NCI-H524 treated with DMSO at 0.1 percent for 48 hours (cell line): ENCODE results near the gene MAPK11.
A peak's percentile ranks its signal among the peaks of the same experiment; 100 is the strongest.
"Not testable (repeated sequence)": the region's sequence is repeated elsewhere in the genome, so short reads cannot be mapped to it uniquely, and the experiment has no call there.

ENCODE experiments used
- DNase-seq: peaks from one replicate; lab custom pipeline; 2025; lab: John Stamatoyannopoulos, UW

The MAPK11 gene

DNA sequence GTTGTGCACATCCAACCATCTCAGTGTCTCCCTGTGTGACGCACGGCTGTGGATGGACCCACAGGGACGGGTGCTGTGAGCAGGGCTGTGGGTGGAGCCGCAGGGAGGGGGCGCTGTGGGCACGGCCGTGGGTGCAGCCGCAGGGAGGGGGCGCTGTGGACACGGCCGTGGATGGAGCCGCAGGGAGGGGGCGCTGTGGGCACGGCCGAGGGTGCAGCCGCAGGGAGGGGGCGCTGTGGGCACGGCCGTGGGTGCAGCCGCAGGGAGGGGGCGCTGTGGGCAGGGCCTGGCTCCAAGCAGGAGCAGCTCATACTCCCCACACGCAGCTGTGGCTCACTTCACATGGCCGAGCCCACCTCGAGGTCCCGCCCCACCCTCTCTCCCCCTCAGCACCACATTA, 6.0 kb upstream of the MAPK11 start:
- no peak for DNase-seq

DNA sequence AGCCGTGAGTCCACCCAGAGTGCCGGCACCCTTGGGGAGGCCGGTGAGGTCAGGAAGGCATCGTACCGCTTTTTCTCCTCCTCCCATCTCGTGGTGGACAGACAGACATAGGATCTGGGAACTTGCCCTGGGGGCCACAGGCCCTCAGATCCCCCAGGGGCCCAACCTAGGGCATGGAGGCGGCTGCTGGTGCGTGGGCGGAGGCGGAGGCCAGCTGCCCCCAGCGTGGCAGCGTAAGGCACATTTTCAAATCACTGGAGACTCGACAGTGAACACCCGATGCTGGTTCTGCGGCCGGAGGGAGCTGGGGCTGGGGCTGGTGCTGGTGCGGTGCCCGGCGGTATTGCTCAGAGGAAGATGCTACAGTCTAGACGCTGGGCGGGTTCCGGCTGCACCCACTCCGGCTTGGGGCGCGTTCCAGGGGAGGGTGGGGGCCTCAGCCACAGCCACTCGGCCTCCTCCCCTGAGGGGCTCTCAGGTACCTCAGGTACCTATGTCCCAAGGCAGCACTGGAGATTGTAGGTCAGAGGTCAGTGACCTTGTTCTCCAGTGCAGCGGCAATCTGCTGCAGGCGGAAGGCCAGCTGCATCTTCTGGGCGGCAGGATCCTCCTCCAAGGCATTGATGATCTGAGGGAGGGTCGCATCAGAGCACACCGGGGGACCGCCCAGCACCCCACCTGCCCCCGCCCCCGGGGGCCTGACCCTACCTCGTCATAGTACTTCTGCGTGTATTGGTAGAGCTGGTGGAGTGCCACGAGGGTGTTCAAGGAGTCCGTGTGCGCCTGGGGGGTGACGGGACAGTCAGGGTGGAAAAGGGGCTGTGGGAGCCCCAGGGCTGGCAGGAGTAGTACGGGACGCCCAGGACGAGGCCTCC, 5.2 kb upstream of the MAPK11 start:
- DNase-seq = no peak

DNA sequence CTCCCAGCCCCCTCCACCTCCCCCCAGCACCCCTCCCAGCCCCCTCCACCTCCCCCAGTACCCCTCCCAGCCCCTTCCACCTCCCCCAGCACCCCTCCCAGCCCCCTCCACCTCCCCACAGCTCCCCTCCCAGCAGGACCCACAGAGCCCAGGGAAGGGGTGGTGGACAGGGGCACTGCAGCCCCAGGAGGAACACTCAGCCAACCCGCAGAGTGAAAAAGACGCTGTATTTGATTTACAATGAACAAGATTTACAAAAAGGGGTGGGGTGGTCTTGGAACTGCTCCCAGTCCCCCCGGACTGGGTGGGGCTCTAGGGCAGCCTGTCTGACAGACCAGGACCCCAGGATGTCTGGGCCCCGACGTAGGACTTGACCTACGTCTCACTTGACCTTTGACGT, 4.6 kb upstream of the MAPK11 start:
- DNase-seq = no peak

DNA sequence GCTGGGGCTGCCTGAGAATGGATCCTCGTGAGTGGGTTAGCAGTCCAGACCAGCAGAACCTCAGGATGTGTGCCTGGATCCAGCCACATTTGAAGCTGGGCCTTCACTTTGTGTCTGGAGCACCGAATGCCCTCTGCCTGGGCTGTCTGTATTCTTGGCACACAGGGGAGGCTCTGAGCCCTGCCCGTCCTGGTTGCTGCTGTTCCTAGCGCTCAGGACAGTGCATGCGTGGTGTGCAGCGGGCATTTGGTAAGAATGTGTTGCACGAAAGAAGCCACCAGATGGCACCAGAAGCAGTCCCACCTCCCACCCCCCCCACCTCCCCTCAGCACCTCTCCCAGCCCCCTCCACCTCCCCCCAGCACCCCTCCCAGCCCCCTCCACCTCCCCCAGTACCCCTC, 4.1 kb upstream of the MAPK11 start:
- DNase-seq = no peak

DNA sequence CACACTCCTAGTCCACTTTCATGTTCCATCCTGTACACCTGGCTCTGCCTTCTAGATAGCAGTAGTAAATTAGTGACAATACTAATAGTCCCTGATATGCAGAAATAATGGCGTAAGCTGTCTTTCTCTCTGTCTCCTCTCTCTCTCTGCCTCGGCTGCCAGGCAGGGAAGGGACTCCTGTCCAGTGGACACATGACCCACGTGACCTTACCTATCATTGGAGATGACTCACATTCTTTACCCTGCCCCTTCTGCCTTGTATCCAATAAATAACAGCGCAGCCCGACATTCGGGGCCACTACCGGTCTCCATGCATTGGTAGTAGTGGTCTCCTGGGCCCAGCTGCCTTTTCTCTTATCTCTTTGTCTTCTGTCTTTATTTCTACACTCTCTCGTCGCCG, 3.6 kb upstream of the MAPK11 start:
- not testable (repeated sequence) for DNase-seq

DNA sequence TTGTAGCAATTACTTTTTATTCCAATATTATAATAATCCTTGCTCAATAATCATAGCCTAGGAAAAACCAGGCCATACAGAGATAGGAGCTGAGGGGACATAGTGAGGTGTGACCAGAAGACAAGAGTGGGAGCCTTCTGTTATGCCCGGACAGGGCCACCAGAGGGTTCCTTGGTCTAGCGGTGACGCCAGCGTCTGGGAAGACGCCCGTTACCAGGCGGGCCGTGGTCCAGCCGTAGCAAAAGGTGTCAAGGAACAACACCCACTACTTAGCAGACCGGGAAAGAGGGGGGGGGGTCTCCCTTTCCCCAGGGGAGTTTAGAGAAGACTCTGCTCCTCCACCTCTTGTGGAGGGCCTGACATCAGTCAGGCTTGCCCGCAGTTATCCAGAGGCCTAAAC, 3.2 kb upstream of the MAPK11 start:
- DNase-seq = not testable (repeated sequence)

DNA sequence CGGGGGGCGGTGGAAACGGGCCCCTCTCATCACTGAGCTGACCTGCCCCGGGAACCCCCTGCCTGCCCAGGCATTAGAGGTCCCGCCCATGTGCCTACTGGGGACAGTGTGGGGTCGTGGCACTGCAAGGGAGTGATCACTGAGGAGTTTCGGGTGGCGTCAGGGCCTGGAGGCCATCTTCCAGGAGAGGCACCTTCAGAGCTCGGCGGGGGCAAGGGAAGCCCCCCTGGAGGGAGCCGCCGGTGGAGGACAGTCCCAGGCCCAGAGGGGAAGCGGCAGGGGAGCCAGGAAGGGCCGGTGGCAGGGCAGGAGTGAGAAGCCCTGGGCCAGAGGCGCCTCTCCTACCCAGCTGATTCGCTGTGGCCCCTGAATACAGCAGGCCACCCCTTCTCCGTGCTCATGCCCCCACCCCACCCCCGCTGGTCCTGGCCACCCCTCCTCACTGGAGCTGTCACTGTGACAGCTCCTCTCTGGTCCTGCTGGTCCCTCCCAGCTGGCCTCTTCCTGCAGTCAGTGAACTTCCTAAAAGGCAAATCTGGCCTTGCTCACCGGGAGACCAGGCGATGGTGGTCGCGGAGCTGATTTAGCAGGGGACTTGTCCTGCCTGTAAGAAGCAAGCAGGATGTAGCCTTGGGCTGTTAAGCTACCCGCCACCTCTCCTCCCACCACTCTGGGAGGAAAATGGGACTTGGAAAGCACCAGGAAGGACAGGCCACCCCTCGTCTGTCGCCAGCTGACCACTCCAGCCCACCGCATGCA, 2.0 kb upstream of the MAPK11 start:
- DNase-seq = no peak

DNA sequence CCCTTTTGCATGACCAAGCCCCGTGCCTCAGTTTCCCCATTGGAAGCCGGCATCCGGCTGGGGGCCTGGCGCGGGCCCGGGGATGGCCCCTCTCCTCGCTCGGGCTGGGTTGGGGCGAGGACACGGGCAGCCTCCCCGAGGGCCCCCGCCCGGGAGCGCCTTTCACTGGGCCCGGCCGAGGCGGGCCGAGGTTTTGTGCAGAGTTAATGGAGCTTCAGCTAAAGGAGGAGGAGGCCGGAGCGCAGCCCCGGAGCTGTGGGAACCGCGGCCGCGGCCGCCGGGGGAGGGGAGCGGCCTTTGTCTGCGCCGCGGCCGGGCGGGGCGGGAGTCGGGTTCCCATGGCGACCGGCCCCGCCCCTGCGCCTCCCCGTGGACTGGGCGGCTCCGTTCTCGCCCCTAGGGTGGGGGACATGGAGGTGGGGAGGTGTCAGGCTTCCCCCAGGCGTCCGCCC, 1.4 kb upstream of the MAPK11 start:
- DNase-seq = peak; percentile 12

DNA sequence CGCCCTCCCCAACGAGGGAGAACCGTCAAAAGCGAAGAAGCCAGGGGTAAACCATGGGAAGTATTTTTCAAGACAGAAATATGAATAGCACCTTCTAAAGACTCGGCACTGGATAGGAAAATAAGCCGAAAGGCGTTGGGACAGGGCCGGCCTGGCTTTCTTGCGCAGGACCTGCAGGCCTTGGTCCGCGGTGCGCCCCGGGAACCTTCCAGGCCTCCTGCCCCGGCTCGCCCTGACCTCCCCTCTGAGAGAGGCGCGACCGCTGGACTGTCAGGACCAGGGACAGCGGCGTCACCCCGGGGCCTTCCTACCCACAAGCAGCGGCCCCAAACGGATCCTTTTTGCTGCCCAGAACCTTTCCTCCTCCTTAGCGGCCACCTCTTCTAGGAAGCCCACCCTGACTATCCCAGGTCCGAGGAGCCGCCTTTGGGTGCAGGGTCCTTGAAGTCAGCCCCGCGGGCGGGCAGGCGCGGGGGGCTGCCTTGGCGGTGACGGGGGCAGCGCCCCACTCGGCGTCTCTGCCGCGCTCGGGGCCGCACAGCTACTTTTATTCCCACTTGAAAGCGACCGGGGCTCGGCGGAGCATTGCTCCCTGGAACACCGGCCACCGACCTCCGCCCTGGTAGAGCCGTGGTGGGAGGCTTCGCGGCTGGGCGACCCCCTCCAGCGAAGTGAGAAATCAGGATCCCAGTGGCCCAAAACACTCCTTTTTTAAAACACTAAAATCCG, 650 bp upstream of the MAPK11 start:
- DNase-seq = no peak

DNA sequence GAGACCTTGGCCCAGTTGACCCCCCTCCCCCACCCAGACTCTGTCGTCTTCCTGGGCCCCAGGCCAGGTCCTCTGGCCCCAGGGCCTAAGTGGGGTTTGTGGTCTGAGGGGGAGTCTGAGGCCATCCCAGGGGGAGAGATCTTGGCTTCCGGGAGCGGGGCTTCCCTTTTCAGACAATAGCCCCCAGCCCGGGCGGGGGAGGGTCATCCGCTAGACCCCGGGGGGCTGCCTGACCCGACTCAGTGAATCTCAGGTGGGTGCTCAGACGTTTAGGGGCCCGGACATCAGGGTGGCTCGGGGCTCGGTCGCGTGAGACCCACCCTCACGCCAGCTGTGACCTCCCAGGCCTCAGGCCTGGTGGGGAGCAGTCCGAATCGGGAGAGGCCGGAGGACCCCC, 609 bp downstream of the MAPK11 start:
- no peak for DNase-seq

DNA sequence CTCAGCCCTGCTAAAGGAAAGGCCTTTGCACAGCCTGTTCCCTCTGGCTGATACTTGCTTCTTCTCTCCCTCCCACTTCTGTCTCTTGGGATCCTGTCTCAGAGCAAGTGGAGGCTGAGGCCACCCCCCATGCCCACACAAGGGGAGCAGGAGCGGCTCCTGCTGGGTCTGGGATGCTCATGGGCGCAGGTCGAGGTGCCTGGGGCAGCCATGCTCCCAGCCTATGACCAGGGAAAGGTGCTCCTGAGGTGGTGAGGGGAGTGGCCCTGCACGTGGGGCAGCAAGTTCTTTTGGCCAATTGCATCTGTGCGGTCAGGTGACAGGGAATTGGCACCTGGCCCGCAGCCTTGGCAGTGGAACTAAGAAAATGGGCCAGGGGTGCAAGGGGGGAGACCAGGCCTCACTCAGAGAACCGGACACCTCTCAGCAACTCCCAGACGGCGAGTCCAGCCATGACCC, 1.5 kb downstream of the MAPK11 start:
- no peak for DNase-seq

DNA sequence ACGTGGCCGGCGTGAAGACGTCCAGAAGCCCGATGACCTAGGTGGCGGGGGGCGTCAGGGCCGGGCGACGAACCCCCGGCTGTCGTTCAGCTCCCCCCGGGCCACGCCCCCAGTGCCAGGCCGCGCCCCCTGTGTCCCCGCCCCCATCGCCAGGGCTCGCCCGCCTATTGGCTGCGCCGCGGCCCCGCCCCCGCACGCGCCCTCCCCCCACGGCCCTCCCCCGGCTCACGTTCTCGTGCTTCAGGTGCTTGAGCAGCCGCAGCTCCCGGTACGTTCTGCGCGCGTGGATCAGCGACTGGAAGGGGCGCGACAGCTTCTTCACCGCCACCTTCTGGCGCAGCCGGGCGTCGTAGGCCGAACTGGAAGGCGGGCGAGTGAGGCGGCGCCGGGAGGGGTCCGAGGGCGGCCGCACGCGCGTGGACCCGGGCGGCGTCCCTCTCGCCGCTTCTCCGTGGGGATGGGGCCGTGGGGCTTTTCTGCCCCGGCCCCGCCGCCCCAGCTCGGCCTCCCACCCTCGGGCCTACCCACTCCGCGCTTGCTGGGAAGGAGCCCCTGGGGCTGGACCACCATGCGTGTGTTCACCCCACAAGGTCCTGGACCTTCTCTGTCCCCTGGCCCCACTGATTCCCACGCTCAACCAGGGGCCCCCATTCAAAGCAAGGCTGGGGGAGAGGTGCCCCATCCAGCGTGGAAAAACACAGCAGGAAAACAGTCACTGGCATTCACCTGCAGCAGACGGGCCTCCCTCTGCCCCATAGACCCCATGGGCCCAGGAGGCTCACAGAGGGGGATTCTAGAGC, 2.4 kb downstream of the MAPK11 start:
- DNase-seq = no peak

DNA sequence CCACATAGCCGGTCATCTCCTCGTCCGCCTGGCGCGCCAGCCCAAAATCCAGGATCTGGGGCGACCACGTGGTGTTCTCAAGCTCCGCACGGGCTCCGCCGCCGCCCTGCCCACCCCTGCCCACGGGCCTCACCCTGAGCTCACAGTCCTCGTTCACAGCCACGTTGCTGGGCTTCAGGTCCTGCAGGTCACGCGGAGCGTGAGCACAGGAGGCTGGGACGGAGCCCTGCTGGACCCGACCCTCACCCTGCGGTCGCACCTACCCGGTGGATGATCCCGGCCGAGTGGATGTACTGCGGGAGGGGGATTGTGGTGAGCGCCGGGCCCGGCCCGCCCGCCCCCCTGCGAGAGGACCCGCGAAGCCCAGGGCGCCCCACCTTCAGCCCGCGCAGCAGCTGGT, 3.2 kb downstream of the MAPK11 start:
- DNase-seq = no peak

DNA sequence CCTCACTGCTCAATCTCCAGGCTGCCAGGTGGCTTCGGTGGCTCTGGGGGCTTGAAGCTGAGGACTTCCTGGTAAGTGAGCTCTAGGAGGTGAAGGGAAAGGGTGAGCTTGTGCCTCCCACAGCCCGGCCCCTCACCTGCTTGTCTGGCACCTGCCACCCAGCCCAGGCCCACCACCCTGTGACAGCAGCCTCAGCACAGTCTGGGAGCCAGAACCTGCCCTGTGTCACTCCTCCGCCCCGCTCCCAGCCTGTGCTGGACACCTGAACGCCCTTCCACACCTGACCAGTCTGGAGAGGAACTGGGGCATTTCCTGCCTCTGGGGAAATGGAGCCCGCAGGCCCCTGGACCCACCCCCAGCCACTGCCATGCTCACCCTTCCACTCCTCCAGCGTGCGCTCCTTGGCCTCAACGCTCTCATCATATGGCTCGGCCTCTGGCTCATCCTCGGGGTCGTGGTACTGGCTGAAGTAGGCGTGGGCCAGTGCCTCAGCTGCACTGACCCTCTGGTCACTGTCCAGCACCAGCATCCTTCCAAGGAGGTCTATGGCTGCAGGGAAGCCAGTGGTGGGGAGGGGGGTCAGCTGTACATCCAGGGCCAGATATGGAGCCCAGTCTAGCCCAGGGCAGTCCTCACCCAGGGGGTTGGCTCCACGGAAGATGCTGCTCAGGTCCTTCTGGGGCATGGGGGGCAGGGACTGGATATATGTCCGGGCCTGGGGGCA, 5.1 kb downstream of the MAPK11 start:
- no peak for DNase-seq

DNA sequence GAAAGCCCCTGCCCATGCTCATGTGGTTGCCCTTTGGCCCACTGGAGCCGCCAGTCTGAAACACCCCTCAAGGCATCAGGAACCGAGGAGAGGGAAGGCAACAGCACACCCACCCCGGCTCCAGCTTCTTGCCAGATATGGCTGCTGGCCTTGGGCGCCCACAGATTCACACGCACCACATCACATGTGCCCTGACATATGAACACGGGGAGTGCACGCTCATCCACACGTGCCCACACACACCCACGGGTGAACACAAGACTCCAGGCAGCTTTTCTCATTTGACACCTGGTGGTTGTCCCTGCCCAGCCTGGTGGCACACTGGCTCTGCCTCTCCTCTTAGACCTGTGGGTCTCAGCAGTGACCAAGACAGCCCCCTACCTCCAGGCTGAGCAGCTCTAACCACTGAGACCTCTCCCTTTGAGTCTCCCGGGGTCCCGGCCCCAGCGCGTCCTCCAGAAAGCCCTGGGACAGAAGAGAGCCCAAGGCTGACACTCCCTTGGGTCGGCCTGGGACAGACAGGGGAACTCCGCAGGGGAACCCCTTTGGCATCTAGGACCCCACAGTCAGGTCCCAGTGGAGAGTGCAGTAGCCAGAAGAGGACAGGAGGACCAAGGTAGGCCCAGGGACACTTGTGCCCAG, 6.0 kb downstream of the MAPK11 start:
- DNase-seq = no peak

DNA sequence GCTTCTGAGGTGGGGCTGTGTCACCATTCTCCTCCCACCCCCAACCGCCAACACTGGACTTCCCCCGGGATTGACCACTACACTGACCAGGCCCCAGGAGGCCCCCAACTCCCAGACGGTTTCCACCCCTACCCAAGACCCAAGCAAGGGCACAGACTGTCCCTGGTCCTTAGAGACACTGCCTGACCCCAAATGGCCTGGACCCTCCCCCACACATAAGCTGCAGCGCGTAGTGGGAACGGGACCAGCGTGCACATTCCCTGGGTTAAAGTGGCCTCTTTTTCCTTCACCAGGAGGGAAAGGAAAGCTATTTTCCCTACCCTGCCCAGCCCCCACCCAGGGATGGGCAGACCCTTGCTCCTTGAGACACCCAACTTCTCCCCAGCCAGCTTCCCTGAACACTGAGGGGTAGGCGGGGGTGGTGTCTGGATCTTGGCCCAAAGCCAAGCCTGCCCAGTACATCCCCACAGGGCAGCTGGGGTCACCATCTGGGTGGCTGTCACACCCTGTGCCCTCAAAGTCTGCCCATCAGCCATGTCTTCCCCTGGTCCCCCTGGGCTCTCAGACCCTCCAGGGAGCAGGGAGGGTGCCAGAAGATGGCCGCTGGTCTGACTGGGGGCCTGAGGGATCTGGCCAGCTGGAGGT, 7.1 kb downstream of the MAPK11 start:
- no peak for DNase-seq

DNA sequence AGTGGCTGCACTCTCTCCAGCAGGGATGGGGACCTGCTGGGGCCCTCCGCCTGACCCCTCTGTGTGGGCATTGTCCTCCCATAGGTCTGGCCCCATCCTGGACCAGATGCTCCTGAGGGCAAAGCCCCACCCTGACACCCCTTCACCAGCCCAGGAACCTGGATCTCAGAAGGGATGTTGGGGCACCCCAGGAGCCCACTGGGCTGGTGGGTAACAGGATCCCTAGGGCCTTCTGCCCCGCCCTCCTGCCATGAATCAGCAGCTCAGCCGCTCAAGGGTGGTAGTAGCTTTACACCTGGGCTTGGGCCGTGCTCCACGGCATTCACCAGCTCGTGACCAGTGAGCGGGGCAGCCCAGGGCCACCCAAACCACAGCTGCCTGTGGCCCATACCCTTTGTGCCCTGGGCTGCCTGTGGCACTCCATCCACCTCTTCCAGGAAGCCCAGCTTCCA, 7.7 kb downstream of the MAPK11 start:
- DNase-seq = no peak

DNA sequence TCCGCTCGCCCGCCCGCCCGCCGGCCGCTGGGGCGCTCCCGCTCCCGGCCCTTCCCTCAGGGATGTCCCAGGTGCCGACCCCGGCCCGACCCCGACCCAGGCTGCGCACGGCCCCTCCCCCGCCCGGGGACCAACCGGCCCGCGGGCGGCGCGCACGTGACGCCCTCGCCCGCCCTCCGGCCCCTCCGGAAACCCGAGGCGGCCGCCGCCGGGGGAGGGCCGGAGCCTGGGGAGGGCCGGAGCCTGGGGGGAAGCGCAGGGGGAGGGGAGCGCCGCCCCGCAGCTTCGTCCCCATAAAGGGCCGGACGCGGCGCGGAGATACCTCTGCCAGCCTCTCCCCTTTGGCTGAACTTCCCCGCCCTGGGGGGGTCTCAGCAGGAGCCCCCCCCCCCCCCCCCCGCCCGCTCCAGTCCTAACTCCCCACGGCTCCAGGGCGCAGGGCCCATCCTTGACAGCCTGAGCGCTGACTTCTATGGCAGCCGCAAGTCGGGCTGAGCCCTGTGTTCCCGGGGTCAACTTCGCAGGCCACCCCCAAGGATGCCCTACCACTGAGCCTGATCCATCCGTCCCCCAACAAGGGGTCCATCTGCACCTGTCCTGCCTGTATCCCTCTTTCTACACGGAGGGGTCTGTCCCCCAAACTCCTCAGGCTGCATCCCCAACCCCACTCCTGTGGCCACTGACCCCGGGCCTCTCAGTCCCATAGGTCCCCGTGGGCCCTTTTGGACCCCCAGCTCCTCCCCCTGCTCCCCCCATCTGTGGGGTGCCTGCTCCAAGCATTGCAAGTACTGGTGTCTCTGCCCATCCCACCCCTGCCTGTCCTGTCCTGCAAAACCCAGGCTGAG, 8.3 kb downstream of the MAPK11 start, which contains the start of gene MAPK12:
MAPK12 (minus strand) TSS at position 69 of the 845 bp plus-strand sequence. CDS start 174 bp downstream, outside the sequence.
- no peak for DNase-seq
